ENCODE measurements around the gene MBD5.

Gene MBD5

GRCh38 chr2:148252646-148253045, 231.8 kb downstream of the MBD5 start:
- Histone ChIP-seq H3K9me3 (replicated peaks in 1 of 2; ENCODE audit: control insufficient read depth in 2 of 2, insufficient read depth in 1 of 2, low read depth in 1 of 2, low read length in 2 of 2) (peaks cover 24 to 37% of the 10 kb centered on the region in 2 donors), H3K9ac (ENCODE audit: low read depth, low read length, poor library complexity) (no peak overlapping the region), H3K79me1 (ENCODE audit: low read depth, low read length) (no peaks in the 10 kb centered on the region), H3K27me3 (ENCODE audit: control insufficient read depth in 3 of 3, insufficient read depth in 3 of 3, low read depth in 1 of 3, low read length in 3 of 3) (no peaks in the 10 kb centered on the region), H3K27ac (replicated peaks; ENCODE audit: low read length) (no peak overlapping the region), H2AK5ac (ENCODE audit: low read depth, low read length) (no peak overlapping the region), H3K14ac (ENCODE audit: low read length) (no peak overlapping the region), H3K18ac (ENCODE audit: low read length) (no peak overlapping the region), H2BK120ac (ENCODE audit: low read depth, low read length) (no peak overlapping the region), H3K4ac (ENCODE audit: low read length) (no peak overlapping the region), H2BK15ac (ENCODE audit: low read length) (no peak overlapping the region), H3K36me3 (replicated peaks in 1 of 2; ENCODE audit: control insufficient read depth in 2 of 2, insufficient read depth in 2 of 2, low read length in 2 of 2) (peaks cover 2 to 8% of the 10 kb centered on the region in 2 donors), H2AFZ (ENCODE audit: low read length) (no peak overlapping the region), H4K91ac (ENCODE audit: low read depth, low read length, poor library complexity) (no peak overlapping the region), H3K4me2 (ENCODE audit: insufficient read depth, low read length, poor library complexity, severe bottlenecking) (no peak overlapping the region), H2BK5ac (ENCODE audit: low read length) (no peak overlapping the region), H3K4me1 (ENCODE audit: control insufficient read depth in 2 of 2, insufficient read depth in 1 of 2, low read depth in 1 of 2, low read length in 2 of 2) (no peaks in the 10 kb centered on the region), H2BK12ac (ENCODE audit: low read length) (no peak overlapping the region), H4K8ac (ENCODE audit: low read depth, low read length) (no peak overlapping the region), H3K4me3 (ENCODE audit: low read length in 2 of 2) (no peak overlapping the region), H3K23ac (ENCODE audit: low read depth, low read length, poor library complexity) (no peak overlapping the region)
- DNase-seq (ENCODE audit: low spot score): no peak
- WGBS, 2 donors (ENCODE audit: extremely low coverage in 2 of 2, insufficient read length in 2 of 2, insufficient replicate concordance in 1 of 2): no CpG with 5 or more reads among the region's 2 CpGs

- Histone ChIP-seq H2BK5ac (ENCODE audit: low read length) (no peak overlapping the region), H2AK5ac (ENCODE audit: low read depth, low read length) (no peak overlapping the region), H2BK12ac (ENCODE audit: low read length) (no peak overlapping the region), H3K23ac (ENCODE audit: low read depth, low read length, poor library complexity) (no peak overlapping the region), H3K36me3 (replicated peaks in 1 of 2; ENCODE audit: control insufficient read depth in 2 of 2, insufficient read depth in 2 of 2, low read length in 2 of 2) (peaks cover 2 to 8% of the 10 kb centered on the region in 2 donors), H3K9ac (ENCODE audit: low read depth, low read length, poor library complexity) (no peak overlapping the region), H3K4ac (ENCODE audit: low read length) (no peak overlapping the region), H2BK15ac (ENCODE audit: low read length) (no peak overlapping the region), H3K79me1 (ENCODE audit: low read depth, low read length) (no peaks in the 10 kb centered on the region), H3K27me3 (ENCODE audit: control insufficient read depth in 3 of 3, insufficient read depth in 3 of 3, low read depth in 1 of 3, low read length in 3 of 3) (no peaks in the 10 kb centered on the region), H4K8ac (ENCODE audit: low read depth, low read length) (no peak overlapping the region), H3K4me3 (ENCODE audit: low read length in 2 of 2) (peak overlapping the region in 1 of 2 donors; percentile 61), H2BK120ac (ENCODE audit: low read depth, low read length) (no peak overlapping the region), H3K4me2 (ENCODE audit: insufficient read depth, low read length, poor library complexity, severe bottlenecking) (no peak overlapping the region), H3K14ac (ENCODE audit: low read length) (no peak overlapping the region), H3K27ac (replicated peaks; ENCODE audit: low read length) (no peak overlapping the region), H4K91ac (ENCODE audit: low read depth, low read length, poor library complexity) (no peak overlapping the region), H3K4me1 (ENCODE audit: control insufficient read depth in 2 of 2, insufficient read depth in 1 of 2, low read depth in 1 of 2, low read length in 2 of 2) (no peaks in the 10 kb centered on the region), H3K9me3 (replicated peaks in 1 of 2; ENCODE audit: control insufficient read depth in 2 of 2, insufficient read depth in 1 of 2, low read depth in 1 of 2, low read length in 2 of 2) (peaks cover 26 to 44% of the 10 kb centered on the region in 2 donors), H2AFZ (ENCODE audit: low read length) (no peak overlapping the region), H3K18ac (ENCODE audit: low read length) (no peak overlapping the region)
- no peak for DNase-seq (ENCODE audit: low spot score)
- WGBS, 2 donors (ENCODE audit: extremely low coverage in 2 of 2, insufficient read length in 2 of 2, insufficient replicate concordance in 1 of 2): no CpG with 5 or more reads among the region's 6 CpGs
Observed at GRCh38 chr2:148253685-148254084, 232.8 kb downstream of the MBD5 start.

- Histone ChIP-seq H2AFZ (ENCODE audit: low read length) (no peak overlapping the region), H2BK5ac (ENCODE audit: low read length) (no peak overlapping the region), H3K27me3 (ENCODE audit: control insufficient read depth in 3 of 3, insufficient read depth in 3 of 3, low read depth in 1 of 3, low read length in 3 of 3) (no peaks in the 10 kb centered on the region), H3K4me1 (ENCODE audit: control insufficient read depth in 2 of 2, insufficient read depth in 1 of 2, low read depth in 1 of 2, low read length in 2 of 2) (no peaks in the 10 kb centered on the region), H2BK15ac (ENCODE audit: low read length) (no peak overlapping the region), H3K79me1 (ENCODE audit: low read depth, low read length) (no peaks in the 10 kb centered on the region), H3K4me2 (ENCODE audit: insufficient read depth, low read length, poor library complexity, severe bottlenecking) (no peak overlapping the region), H2BK12ac (ENCODE audit: low read length) (no peak overlapping the region), H3K4me3 (ENCODE audit: low read length in 2 of 2) (no peak overlapping the region), H3K9ac (ENCODE audit: low read depth, low read length, poor library complexity) (no peak overlapping the region), H3K23ac (ENCODE audit: low read depth, low read length, poor library complexity) (no peak overlapping the region), H3K14ac (ENCODE audit: low read length) (no peak overlapping the region), H2BK120ac (ENCODE audit: low read depth, low read length) (no peak overlapping the region), H3K27ac (replicated peaks; ENCODE audit: low read length) (no peak overlapping the region), H3K36me3 (replicated peaks in 1 of 2; ENCODE audit: control insufficient read depth in 2 of 2, insufficient read depth in 2 of 2, low read length in 2 of 2) (peaks cover 2 to 8% of the 10 kb centered on the region in 2 donors), H3K4ac (ENCODE audit: low read length) (no peak overlapping the region), H4K91ac (ENCODE audit: low read depth, low read length, poor library complexity) (no peak overlapping the region), H3K9me3 (replicated peaks in 1 of 2; ENCODE audit: control insufficient read depth in 2 of 2, insufficient read depth in 1 of 2, low read depth in 1 of 2, low read length in 2 of 2) (peaks cover 31 to 57% of the 10 kb centered on the region in 2 donors), H3K18ac (ENCODE audit: low read length) (no peak overlapping the region), H4K8ac (ENCODE audit: low read depth, low read length) (no peak overlapping the region), H2AK5ac (ENCODE audit: low read depth, low read length) (no peak overlapping the region)
- DNase-seq (ENCODE audit: low spot score): no peak
- no CpG with 5 or more reads among the region's 8 CpGs for WGBS, 2 donors (ENCODE audit: extremely low coverage in 2 of 2, insufficient read length in 2 of 2, insufficient replicate concordance in 1 of 2)
Observed at GRCh38 chr2:148255929-148256328, 235.0 kb downstream of the MBD5 start.

DNA sequence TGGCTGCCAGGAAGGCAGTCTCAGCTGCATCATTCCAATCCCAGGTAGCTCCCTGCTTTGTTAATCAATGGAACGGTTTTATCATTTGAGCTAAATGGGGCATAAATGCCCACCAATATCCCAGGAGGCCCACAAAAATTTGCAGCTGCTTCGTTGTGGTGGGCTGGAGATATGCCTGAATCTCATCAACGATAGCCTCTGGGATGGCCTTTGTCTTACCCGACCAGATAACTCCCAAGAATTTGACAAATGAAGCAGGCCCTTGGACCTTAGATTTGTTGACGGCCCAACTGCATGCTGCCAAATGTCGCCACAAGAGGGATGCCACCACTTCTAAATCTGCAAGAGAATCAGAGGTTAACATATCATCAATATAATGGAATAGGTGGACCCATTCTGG, 236.4 kb downstream of the MBD5 start:
- Histone ChIP-seq H3K4me3 (ENCODE audit: low read length in 2 of 2) (no peak overlapping the region), H4K91ac (ENCODE audit: low read depth, low read length, poor library complexity) (no peak overlapping the region), H2BK15ac (ENCODE audit: low read length) (no peak overlapping the region), H3K9ac (ENCODE audit: low read depth, low read length, poor library complexity) (no peak overlapping the region), H3K9me3 (replicated peaks in 1 of 2; ENCODE audit: control insufficient read depth in 2 of 2, insufficient read depth in 1 of 2, low read depth in 1 of 2, low read length in 2 of 2) (peaks cover 28 to 57% of the 10 kb centered on the region in 2 donors), H3K4me1 (ENCODE audit: control insufficient read depth in 2 of 2, insufficient read depth in 1 of 2, low read depth in 1 of 2, low read length in 2 of 2) (no peaks in the 10 kb centered on the region), H3K4ac (ENCODE audit: low read length) (no peak overlapping the region), H2BK12ac (ENCODE audit: low read length) (no peak overlapping the region), H2AK5ac (ENCODE audit: low read depth, low read length) (no peak overlapping the region), H3K27ac (replicated peaks; ENCODE audit: low read length) (no peak overlapping the region), H2BK120ac (ENCODE audit: low read depth, low read length) (no peak overlapping the region), H3K27me3 (ENCODE audit: control insufficient read depth in 3 of 3, insufficient read depth in 3 of 3, low read depth in 1 of 3, low read length in 3 of 3) (no peaks in the 10 kb centered on the region), H4K8ac (ENCODE audit: low read depth, low read length) (no peak overlapping the region), H3K14ac (ENCODE audit: low read length) (no peak overlapping the region), H2AFZ (ENCODE audit: low read length) (no peak overlapping the region), H3K4me2 (ENCODE audit: insufficient read depth, low read length, poor library complexity, severe bottlenecking) (no peak overlapping the region), H3K36me3 (replicated peaks in 1 of 2; ENCODE audit: control insufficient read depth in 2 of 2, insufficient read depth in 2 of 2, low read length in 2 of 2) (peaks cover 2 to 8% of the 10 kb centered on the region in 2 donors), H3K79me1 (ENCODE audit: low read depth, low read length) (no peaks in the 10 kb centered on the region), H3K23ac (ENCODE audit: low read depth, low read length, poor library complexity) (no peak overlapping the region), H2BK5ac (ENCODE audit: low read length) (no peak overlapping the region), H3K18ac (ENCODE audit: low read length) (no peak overlapping the region)
- WGBS, 2 donors (ENCODE audit: extremely low coverage in 2 of 2, insufficient read length in 2 of 2, insufficient replicate concordance in 1 of 2): no CpG with 5 or more reads among the region's 6 CpGs
- no peak for DNase-seq (ENCODE audit: low spot score)
